ENCODE measurements around the gene PRPF38B. TPM values are rescaled to one million over a fixed set of nuclear protein-coding genes. Genes with fewer than 3 reads are reported as not detected.

Gene PRPF38B
- polyA plus RNA-seq, 2 of the 4 experiments (the other 2 are of a cell fraction), result 38.8 to 41.6 TPM

DNA sequence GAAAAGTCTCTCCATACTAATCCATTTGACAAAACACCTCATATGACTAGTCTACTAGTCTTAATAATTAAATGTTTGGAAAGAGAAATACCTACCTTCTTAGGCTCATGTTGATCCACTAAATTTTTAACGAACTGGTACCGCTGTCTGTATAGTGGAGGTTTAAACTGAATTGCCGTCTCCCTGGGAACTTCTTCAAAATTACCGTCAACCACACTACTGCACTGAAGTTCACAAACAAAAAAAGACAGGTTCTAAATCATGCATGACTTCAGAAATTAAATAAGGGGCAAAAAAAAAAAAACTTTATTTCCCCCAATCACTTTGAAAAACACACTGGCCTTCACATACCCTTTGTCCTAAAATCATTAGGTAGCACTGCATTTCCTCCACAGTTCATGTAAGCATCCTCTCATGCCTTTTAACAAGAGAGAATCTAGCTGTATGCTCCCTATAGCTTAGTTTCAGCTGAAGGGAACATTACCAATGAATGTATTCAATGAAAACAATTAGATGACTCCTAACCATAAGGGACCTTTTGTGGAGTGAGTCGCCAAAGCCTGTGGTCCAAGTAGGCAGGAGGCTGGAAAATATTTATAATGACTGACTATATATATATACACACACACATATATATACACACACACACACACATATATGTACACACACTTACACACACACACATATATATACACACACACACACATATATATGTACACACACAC, 34.6 kb upstream of the PRPF38B start:
- H3K4me1 ChIP-seq, result 0 out of 3 replicates have a peak, but pooled peaks cover 3% of the 10 kb centered on the region
- CTCF ChIA-PET, result no interaction called here

DNA sequence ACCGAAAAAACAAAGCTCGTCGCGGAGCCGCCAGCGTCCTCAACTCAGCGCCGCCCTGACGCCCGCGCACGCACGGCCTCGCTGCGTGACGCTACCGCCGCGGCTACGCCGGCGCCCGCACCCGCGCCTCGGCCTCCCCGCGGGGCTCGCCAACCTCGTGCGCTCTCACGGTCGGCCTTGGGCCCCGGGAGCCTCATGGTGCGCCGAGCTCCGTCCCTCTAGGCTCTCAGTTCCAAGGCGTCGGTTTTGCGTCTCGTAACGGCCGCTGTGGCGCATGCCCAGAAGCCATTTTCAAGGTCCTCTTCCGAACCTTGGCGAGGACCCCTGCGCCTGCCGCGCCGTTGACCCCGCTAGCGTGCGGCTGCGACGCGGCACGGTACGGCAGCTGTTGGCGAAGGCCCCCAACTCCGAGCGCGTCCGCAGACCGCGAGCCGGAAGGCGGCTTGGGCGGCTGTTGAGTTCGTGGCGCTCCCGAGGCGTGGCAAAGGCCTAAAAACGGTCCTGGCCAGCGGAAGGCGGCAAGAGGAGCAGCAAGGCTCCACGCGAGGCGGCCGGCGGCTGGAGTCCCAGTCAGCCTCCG, 31.0 kb upstream of the PRPF38B start, which contains the start of gene HENMT1:
Gene HENMT1 (minus strand): TSS at position 64 of the 580 bp plus-strand sequence. CDS start 1,209 bp downstream, outside the sequence.
- peak; percentile 19 to 80 for DNase-seq (ENCODE audit: low read depth in 1 of 2, low spot score in 1 of 2)
- POLR2A ChIA-PET, result interaction anchor here (0.7 to 1.9 kb wide), 7 partner anchors 11 to 461 kb away, joined by 3 to 32 read pairs (median 4); partner anchors contain the start of genes EEIG2, PRPF38B and SLC25A24
- ATAC-seq, result peak; percentile 92 to 95
- WGBS (ENCODE audit: missing lambda C conversion rate), result 0% methylated on average over 7 of the region's 81 CpGs
- Histone ChIP-seq H3K4me3 (peak within 1 kb of the TSS; percentile 60), H3K4me1 (0 out of 3 replicates have a peak, but pooled peaks cover 3% of the 10 kb centered on the region), H3K27ac (peak within 1 kb of the TSS; percentile 92 to 98), H3K4me2 (peak within 1 kb of the TSS; percentile 79), H3K9me3 (no peaks in the 10 kb centered on the region)
- CTCF ChIA-PET, result interaction anchor here (0.9 to 1.1 kb wide), 3 partner anchors 16 to 102 kb away, joined by 3 to 4 read pairs (median 3); no protein-coding TSS in a partner anchor
- no peak for FAIRE-seq
- TF ChIP-seq KDM1A (IDR thresholded peaks at IDR 0.05; ENCODE audit: low read depth) (no peak), NFE2L2 (conservative IDR thresholded peaks at IDR 0.05; ENCODE audit: low read length) (no peak), ZC3H11A (IDR thresholded peaks at IDR 0.05) (no peak), NR3C1 (IDR thresholded peaks at IDR 0.05) (no peak), MAZ (IDR thresholded peaks at IDR 0.05; ENCODE audit: borderline replicate concordance, low read depth, low read length) (no peak), NPAS2 (CRISPR knock-in tag; IDR thresholded peaks at IDR 0.05; ENCODE audit: borderline replicate concordance) (no peak), RCOR1 (IDR thresholded peaks at IDR 0.05; ENCODE audit: low read depth, low read length) (no peak), HDAC2 (IDR thresholded peaks at IDR 0.05) (no peak), JUNB (IDR thresholded peaks at IDR 0.05) (no peak), JUN (IDR thresholded peaks at IDR 0.05) (peak in 1 of 2 experiments; percentile 69; a peak in 3 of 5 replicates), EP300 (IDR thresholded peaks at IDR 0.05) (no peak), FOSB (CRISPR knock-in tag; IDR thresholded peaks at IDR 0.05) (no peak), RFX5 (IDR thresholded peaks at IDR 0.05) (no peak), ATOH8 (CRISPR knock-in tag; IDR thresholded peaks at IDR 0.05; ENCODE audit: low read depth) (no peak; the same call in none of the 2 replicates), EHF (CRISPR knock-in tag; IDR thresholded peaks at IDR 0.05) (no peak), FOSL2 (IDR thresholded peaks at IDR 0.05) (no peak), FOSL2 (CRISPR knock-in tag; IDR thresholded peaks at IDR 0.05) (no peak), ZFP36 (IDR thresholded peaks at IDR 0.05; ENCODE audit: borderline replicate concordance, partially characterized antibody) (no peak), SMC3 (IDR thresholded peaks at IDR 0.05) (no peak), POLR2AphosphoS2 (conservative IDR thresholded peaks at IDR 0.05; ENCODE audit: low read length) (no peak), BHLHE40 (IDR thresholded peaks at IDR 0.05; ENCODE audit: low read depth, low read length) (no peak), REST (IDR thresholded peaks at IDR 0.05) (no peak), POLR2A (IDR thresholded peaks at IDR 0.05; ENCODE audit: low read length) (peak; percentile 38), EHMT2 (IDR thresholded peaks at IDR 0.05; ENCODE audit: low read depth) (no peak), MYC (IDR thresholded peaks at IDR 0.05; ENCODE audit: borderline replicate concordance, low read length) (no peak), HOXB5 (CRISPR knock-in tag; IDR thresholded peaks at IDR 0.05) (peak; percentile 77; the same call in 1 of the 2 replicates), HOXB13 (CRISPR knock-in tag; IDR thresholded peaks at IDR 0.05; ENCODE audit: low read depth) (peak; percentile 86; the same call in 1 of the 2 replicates), FOXS1 (CRISPR knock-in tag; IDR thresholded peaks at IDR 0.05) (no peak), TP53 (CRISPR knock-in tag; IDR thresholded peaks at IDR 0.05) (peak; percentile 51), TFCP2L1 (CRISPR knock-in tag; IDR thresholded peaks at IDR 0.05) (no peak), PBX3 (IDR thresholded peaks at IDR 0.05) (no peak), RARB (CRISPR knock-in tag; IDR thresholded peaks at IDR 0.05) (no peak)
- TF ChIP-seq, protein P1, sequence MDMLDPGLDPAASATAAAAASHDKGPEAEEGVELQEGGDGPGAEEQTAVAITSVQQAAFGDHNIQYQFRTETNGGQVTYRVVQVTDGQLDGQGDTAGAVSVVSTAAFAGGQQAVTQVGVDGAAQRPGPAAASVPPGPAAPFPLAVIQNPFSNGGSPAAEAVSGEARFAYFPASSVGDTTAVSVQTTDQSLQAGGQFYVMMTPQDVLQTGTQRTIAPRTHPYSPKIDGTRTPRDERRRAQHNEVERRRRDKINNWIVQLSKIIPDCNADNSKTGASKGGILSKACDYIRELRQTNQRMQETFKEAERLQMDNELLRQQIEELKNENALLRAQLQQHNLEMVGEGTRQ (IDR thresholded peaks at IDR 0.05), result no peak

More for the DNA sequence above, 34.6 kb upstream of the PRPF38B start:
- no peak overlapping the region for H3K4me2 ChIP-seq
- no peak for DNase-seq (ENCODE audit: low read depth in 1 of 2, low spot score in 1 of 2)
- POLR2A ChIA-PET, result no interaction called here
- no peak for ATAC-seq
- FAIRE-seq, result no peak
- 96% methylated on average over 5 of the region's 5 CpGs for WGBS (ENCODE audit: missing lambda C conversion rate)
- no peaks in the 10 kb centered on the region for H3K9me3 ChIP-seq
- H3K27ac ChIP-seq, result no peak overlapping the region
- H3K4me3 ChIP-seq, result no peak overlapping the region
- TF ChIP-seq RARB (CRISPR knock-in tag; IDR thresholded peaks at IDR 0.05) (no peak), FOSB (CRISPR knock-in tag; IDR thresholded peaks at IDR 0.05) (no peak)

Measured in A549 (cell line).